Neural progenitor cell (in vitro differentiated cells): ENCODE results near the gene PCDH15. TPM values are rescaled to one million over a fixed set of nuclear protein-coding genes. Genes with fewer than 3 reads are reported as not detected.

Experiments used
- DNase-seq: peaks from one replicate; pipeline ENCODE4 v3.0.0-alpha.2; 2016; ENCODE audit warnings: low spot score
- H2AFZ ChIP-seq: fragments of 200-600 bp; sonication (generic); replicated peaks from 2 replicates; pipeline ENCODE4 v1.6.1; 2016; ENCODE audit warnings: antibody characterized with exemption
- H3F3A ChIP-seq: fragments of 200-600 bp; sonication (generic); 2 replicates; pipeline ENCODE4 v1.6.1; 2016; ENCODE audit warnings: antibody characterized with exemption, low read depth
- H3K27ac ChIP-seq: fragments of 200-600 bp; sonication (generic); 2 replicates; pipeline ENCODE4 v1.5.1; 2016; ENCODE audit warnings: mild to moderate bottlenecking
- H3K27me3 ChIP-seq: fragments of 200-600 bp; sonication (generic); 2 replicates; pipeline ENCODE4 v1.6.1; 2016; ENCODE audit warnings: mild to moderate bottlenecking, moderate library complexity
- H3K36me3 ChIP-seq: fragments of 200-600 bp; sonication (generic); 2 replicates; pipeline ENCODE4 v1.5.1; 2016
- H3K4me1 ChIP-seq: fragments of 200-600 bp; sonication (generic); 2 replicates; pipeline ENCODE4 v1.6.1; 2016; ENCODE audit warnings: mixed run types
- H3K4me2 ChIP-seq: fragments of 200-600 bp; sonication (generic); 2 replicates; pipeline ENCODE4 v1.6.1; 2016
- H3K4me3 ChIP-seq: fragments of 200-600 bp; sonication (generic); 2 replicates; pipeline ENCODE4 v1.5.1; 2016
- H3K79me2 ChIP-seq: fragments of 200-600 bp; sonication (generic); 2 replicates; pipeline ENCODE4 v1.6.1; 2016; ENCODE audit warnings: low read depth
- H3K9ac ChIP-seq: fragments of 200-600 bp; sonication (generic); 2 replicates; pipeline ENCODE4 v1.6.1; 2016
- H3K9me3 ChIP-seq: fragments of 200-600 bp; sonication (generic); 2 replicates; pipeline ENCODE4 v1.5.1; 2016; ENCODE audit warnings: low read depth
- H4K20me1 ChIP-seq: fragments of 200-600 bp; sonication (generic); 2 replicates; pipeline ENCODE4 v1.6.1; 2016; ENCODE audit warnings: low read depth
- H3K27ac Mint-ChIP-seq: 3 replicates; pipeline ENCODE4 v1.8.0; 2021; ENCODE audit warnings: mixed read lengths
- H3K27me3 Mint-ChIP-seq: 2 replicates; pipeline ENCODE4 v1.8.0; 2022; ENCODE audit warnings: low read depth, mild to moderate bottlenecking, inconsistent platforms, moderate library complexity, mixed read lengths; ENCODE audit not compliant: insufficient read depth
- H3K36me3 Mint-ChIP-seq: 3 replicates; pipeline ENCODE4 v1.8.0; 2021; ENCODE audit warnings: mixed read lengths
- H3K4me1 Mint-ChIP-seq: 3 replicates; pipeline ENCODE4 v1.8.0; 2021; ENCODE audit warnings: mixed read lengths
- H3K4me3 Mint-ChIP-seq: 3 replicates; pipeline ENCODE4 v1.8.0; 2021; ENCODE audit warnings: mild to moderate bottlenecking, moderate library complexity, mixed read lengths
- H3K9me3 Mint-ChIP-seq: 3 replicates; pipeline ENCODE4 v1.8.0; 2020; ENCODE audit warnings: mixed read lengths
- CTCF ChIP-seq: fragments of 200-600 bp; sonication (generic); IDR thresholded peaks from 2 replicates; pipeline ENCODE4 v1.5.1; 2017; ENCODE audit warnings: antibody characterized with exemption, mild to moderate bottlenecking
- EZH2 ChIP-seq: fragments of 200-600 bp; sonication (generic); IDR thresholded peaks from 2 replicates; pipeline ENCODE4 v1.6.1; 2017; ENCODE audit warnings: antibody characterized with exemption, mild to moderate bottlenecking, moderate library complexity
- EZH2phosphoT487 ChIP-seq: fragments of 200-600 bp; sonication (generic); IDR thresholded peaks from 2 replicates; pipeline ENCODE4 v1.6.1; 2017; ENCODE audit warnings: antibody characterized with exemption
- total RNA-seq: library from RNA; depleted of rRNA; stranded (reverse); fragments of >200 nt; gene quantifications from 2 replicates; pipeline ENCODE4 v1.2.3, GENCODE V29; 2015; ENCODE audit warnings: low replicate concordance

PCDH15 gene
- total RNA-seq, 1 donor from 2014 or later, result 0.17 TPM

- H3K27me3 ChIP-seq, result no peaks in the 10 kb centered on the region
- no peak overlapping the region for H3K9ac ChIP-seq
- peaks cover 2% of the 10 kb centered on the region for H3K27me3 Mint-ChIP-seq
- no peaks in the 10 kb centered on the region for H3K79me2 ChIP-seq
- H2AFZ ChIP-seq, result no peak overlapping the region
- H3K4me3 Mint-ChIP-seq, result no peak overlapping the region
- no peaks in the 10 kb centered on the region for H3K9me3 ChIP-seq
- no peak for TF ChIP-seq EZH2phosphoT487
- TF ChIP-seq CTCF, result no peak
- no peak for TF ChIP-seq EZH2
- no peak overlapping the region for H3K4me2 ChIP-seq
- H3K36me3 ChIP-seq, result no peaks in the 10 kb centered on the region
- no peak overlapping the region for H3K27ac Mint-ChIP-seq
- no peak for DNase-seq
- H3K4me3 ChIP-seq, result no peak overlapping the region
- no peaks in the 10 kb centered on the region for H4K20me1 ChIP-seq
- no peaks in the 10 kb centered on the region for H3F3A ChIP-seq
- H3K36me3 Mint-ChIP-seq, result no peaks in the 10 kb centered on the region
- no peaks in the 10 kb centered on the region for H3K4me1 ChIP-seq
- H3K4me1 Mint-ChIP-seq, result no peaks in the 10 kb centered on the region
- no peaks in the 10 kb centered on the region for H3K9me3 Mint-ChIP-seq
- no peak overlapping the region for H3K27ac ChIP-seq
Measured at GRCh38 chr10:53978301-53978700, 822.7 kb downstream of the PCDH15 start.

GRCh38 chr10:53977267-53977666 lies 823.8 kb downstream of the PCDH15 start:
- DNase-seq, result no peak
- Mint-ChIP-seq H3K36me3 (no peaks in the 10 kb centered on the region), H3K9me3 (no peaks in the 10 kb centered on the region), H3K27me3 (peaks cover 2% of the 10 kb centered on the region), H3K4me1 (no peaks in the 10 kb centered on the region), H3K4me3 (no peak overlapping the region), H3K27ac (no peak overlapping the region)
- Histone ChIP-seq H3K9me3 (no peaks in the 10 kb centered on the region), H3K27ac (no peak overlapping the region), H3K27me3 (no peaks in the 10 kb centered on the region), H3K79me2 (no peaks in the 10 kb centered on the region), H3K4me3 (no peak overlapping the region), H3K36me3 (no peaks in the 10 kb centered on the region), H3K4me1 (no peaks in the 10 kb centered on the region), H3K4me2 (no peak overlapping the region), H3K9ac (no peak overlapping the region), H3F3A (no peaks in the 10 kb centered on the region), H4K20me1 (no peaks in the 10 kb centered on the region), H2AFZ (no peak overlapping the region)
- TF ChIP-seq EZH2 (no peak), CTCF (no peak), EZH2phosphoT487 (no peak)

GRCh38 chr10:53957401-53957800 lies 843.6 kb downstream of the PCDH15 start:
- Histone ChIP-seq H2AFZ (no peak overlapping the region), H3K4me3 (no peak overlapping the region), H3K4me2 (no peak overlapping the region), H4K20me1 (no peaks in the 10 kb centered on the region), H3K4me1 (no peaks in the 10 kb centered on the region), H3K27me3 (no peaks in the 10 kb centered on the region), H3F3A (no peaks in the 10 kb centered on the region), H3K36me3 (no peaks in the 10 kb centered on the region), H3K79me2 (no peaks in the 10 kb centered on the region), H3K9me3 (no peaks in the 10 kb centered on the region), H3K9ac (no peak overlapping the region), H3K27ac (no peak overlapping the region)
- H3K27me3 Mint-ChIP-seq, result no peaks in the 10 kb centered on the region
- no peak for DNase-seq
- H3K27ac Mint-ChIP-seq, result no peak overlapping the region
- H3K9me3 Mint-ChIP-seq, result no peaks in the 10 kb centered on the region
- no peaks in the 10 kb centered on the region for H3K4me1 Mint-ChIP-seq
- no peaks in the 10 kb centered on the region for H3K36me3 Mint-ChIP-seq
- TF ChIP-seq EZH2 (no peak), EZH2phosphoT487 (no peak), CTCF (no peak)
- H3K4me3 Mint-ChIP-seq, result no peak overlapping the region

- no peaks in the 10 kb centered on the region for H3K9me3 ChIP-seq
- Mint-ChIP-seq H3K4me1 (no peaks in the 10 kb centered on the region), H3K27me3 (no peaks in the 10 kb centered on the region), H3K4me3 (no peak overlapping the region), H3K36me3 (no peaks in the 10 kb centered on the region), H3K9me3 (peaks cover 2% of the 10 kb centered on the region), H3K27ac (no peak overlapping the region)
- no peak for TF ChIP-seq CTCF
- TF ChIP-seq EZH2phosphoT487, result no peak
- TF ChIP-seq EZH2, result no peak
- H3K79me2 ChIP-seq, result no peaks in the 10 kb centered on the region
- no peak overlapping the region for H3K9ac ChIP-seq
- no peaks in the 10 kb centered on the region for H3K27me3 ChIP-seq
- no peaks in the 10 kb centered on the region for H4K20me1 ChIP-seq
- DNase-seq, result no peak
- no peak overlapping the region for H2AFZ ChIP-seq
- H3K36me3 ChIP-seq, result no peaks in the 10 kb centered on the region
- no peaks in the 10 kb centered on the region for H3F3A ChIP-seq
- no peak overlapping the region for H3K27ac ChIP-seq
- H3K4me1 ChIP-seq, result no peaks in the 10 kb centered on the region
- H3K4me3 ChIP-seq, result no peak overlapping the region
- H3K4me2 ChIP-seq, result no peak overlapping the region
Measured at GRCh38 chr10:53955091-53955490, 845.9 kb downstream of the PCDH15 start.
